ENCODE data around the gene PAK5.

PAK5 gene

GRCh38 chr20:9509246-9509645 is 329.6 kb downstream of the PAK5 start:
- TF ChIP-seq, protein P1, sequence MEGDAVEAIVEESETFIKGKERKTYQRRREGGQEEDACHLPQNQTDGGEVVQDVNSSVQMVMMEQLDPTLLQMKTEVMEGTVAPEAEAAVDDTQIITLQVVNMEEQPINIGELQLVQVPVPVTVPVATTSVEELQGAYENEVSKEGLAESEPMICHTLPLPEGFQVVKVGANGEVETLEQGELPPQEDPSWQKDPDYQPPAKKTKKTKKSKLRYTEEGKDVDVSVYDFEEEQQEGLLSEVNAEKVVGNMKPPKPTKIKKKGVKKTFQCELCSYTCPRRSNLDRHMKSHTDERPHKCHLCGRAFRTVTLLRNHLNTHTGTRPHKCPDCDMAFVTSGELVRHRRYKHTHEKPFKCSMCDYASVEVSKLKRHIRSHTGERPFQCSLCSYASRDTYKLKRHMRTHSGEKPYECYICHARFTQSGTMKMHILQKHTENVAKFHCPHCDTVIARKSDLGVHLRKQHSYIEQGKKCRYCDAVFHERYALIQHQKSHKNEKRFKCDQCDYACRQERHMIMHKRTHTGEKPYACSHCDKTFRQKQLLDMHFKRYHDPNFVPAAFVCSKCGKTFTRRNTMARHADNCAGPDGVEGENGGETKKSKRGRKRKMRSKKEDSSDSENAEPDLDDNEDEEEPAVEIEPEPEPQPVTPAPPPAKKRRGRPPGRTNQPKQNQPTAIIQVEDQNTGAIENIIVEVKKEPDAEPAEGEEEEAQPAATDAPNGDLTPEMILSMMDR (IDR thresholded peaks at IDR 0.05) = no peak

DNA sequence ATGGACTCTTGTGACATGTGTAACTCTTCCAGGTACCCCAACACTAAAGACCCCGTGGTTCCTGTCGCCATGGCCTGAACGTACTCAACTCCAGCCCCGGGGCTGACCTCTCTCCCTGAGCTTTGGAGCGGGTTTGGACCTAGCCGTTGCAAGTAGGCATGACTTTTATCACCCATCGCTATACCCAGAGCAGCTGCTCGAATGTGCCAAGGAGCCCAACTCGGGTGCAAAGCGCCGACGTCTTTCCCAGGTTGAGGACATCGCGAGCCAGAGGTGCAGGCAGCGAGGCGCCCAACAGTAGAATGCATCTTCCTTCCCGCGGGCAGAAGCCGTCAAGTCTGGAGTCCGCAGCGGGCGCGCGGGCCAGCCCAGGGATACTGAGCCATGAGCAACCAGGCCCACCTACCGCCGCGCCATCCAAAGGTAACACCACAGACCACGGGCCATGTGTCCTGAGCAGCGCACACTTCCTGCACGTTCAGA is 330.1 kb downstream of the PAK5 start:
- TF ChIP-seq, protein P1 (IDR thresholded peaks at IDR 0.05) = no peak

More at GRCh38 chr20:9509246-9509645, 329.6 kb downstream of the PAK5 start:
- no peaks in the 10 kb centered on the region for H3K79me2 ChIP-seq
- no peak overlapping the region for H3K4me2 ChIP-seq (ENCODE audit: low read length)
- H3K27me3 ChIP-seq (ENCODE audit: control insufficient read depth, insufficient read depth, low read length) = no peaks in the 10 kb centered on the region
- H3K36me3 ChIP-seq (ENCODE audit: control insufficient read depth, insufficient read depth, low read length) = no peaks in the 10 kb centered on the region
- H3K9me3 ChIP-seq (ENCODE audit: control insufficient read depth, low read length) = no peaks in the 10 kb centered on the region
- no peak overlapping the region for H3K4me3 ChIP-seq (ENCODE audit: low read depth, low read length)
- no peak overlapping the region for H3K27ac ChIP-seq
- H3K9ac ChIP-seq = no peak overlapping the region
- H3K4me1 ChIP-seq = no peaks in the 10 kb centered on the region
- no peak overlapping the region for H2AFZ ChIP-seq

GRCh38 chr20:9508240-9508661 is 330.6 kb downstream of the PAK5 start:
- TF ChIP-seq, protein P1 (IDR thresholded peaks at IDR 0.05) = no peak
- Histone ChIP-seq H3K27me3 (ENCODE audit: control insufficient read depth, insufficient read depth, low read length) (no peaks in the 10 kb centered on the region), H3K4me3 (ENCODE audit: low read depth, low read length) (no peak overlapping the region), H3K27ac (no peak overlapping the region), H3K79me2 (no peaks in the 10 kb centered on the region), H2AFZ (no peak overlapping the region), H3K4me2 (ENCODE audit: low read length) (no peak overlapping the region), H3K4me1 (no peaks in the 10 kb centered on the region), H3K9ac (no peak overlapping the region), H3K36me3 (ENCODE audit: control insufficient read depth, insufficient read depth, low read length) (no peaks in the 10 kb centered on the region), H3K9me3 (ENCODE audit: control insufficient read depth, low read length) (no peaks in the 10 kb centered on the region)

More for the DNA sequence above, 330.1 kb downstream of the PAK5 start:
- H3K4me1 ChIP-seq = no peaks in the 10 kb centered on the region
- no peak overlapping the region for H3K27ac ChIP-seq
- H3K79me2 ChIP-seq = no peaks in the 10 kb centered on the region
- H3K4me3 ChIP-seq (ENCODE audit: low read depth, low read length) = no peak overlapping the region
- H3K36me3 ChIP-seq (ENCODE audit: control insufficient read depth, insufficient read depth, low read length) = no peaks in the 10 kb centered on the region
- no peaks in the 10 kb centered on the region for H3K27me3 ChIP-seq (ENCODE audit: control insufficient read depth, insufficient read depth, low read length)
- H3K9me3 ChIP-seq (ENCODE audit: control insufficient read depth, low read length) = no peaks in the 10 kb centered on the region
- no peak overlapping the region for H3K9ac ChIP-seq
- H3K4me2 ChIP-seq (ENCODE audit: low read length) = no peak overlapping the region
- H2AFZ ChIP-seq = no peak overlapping the region

DNA sequence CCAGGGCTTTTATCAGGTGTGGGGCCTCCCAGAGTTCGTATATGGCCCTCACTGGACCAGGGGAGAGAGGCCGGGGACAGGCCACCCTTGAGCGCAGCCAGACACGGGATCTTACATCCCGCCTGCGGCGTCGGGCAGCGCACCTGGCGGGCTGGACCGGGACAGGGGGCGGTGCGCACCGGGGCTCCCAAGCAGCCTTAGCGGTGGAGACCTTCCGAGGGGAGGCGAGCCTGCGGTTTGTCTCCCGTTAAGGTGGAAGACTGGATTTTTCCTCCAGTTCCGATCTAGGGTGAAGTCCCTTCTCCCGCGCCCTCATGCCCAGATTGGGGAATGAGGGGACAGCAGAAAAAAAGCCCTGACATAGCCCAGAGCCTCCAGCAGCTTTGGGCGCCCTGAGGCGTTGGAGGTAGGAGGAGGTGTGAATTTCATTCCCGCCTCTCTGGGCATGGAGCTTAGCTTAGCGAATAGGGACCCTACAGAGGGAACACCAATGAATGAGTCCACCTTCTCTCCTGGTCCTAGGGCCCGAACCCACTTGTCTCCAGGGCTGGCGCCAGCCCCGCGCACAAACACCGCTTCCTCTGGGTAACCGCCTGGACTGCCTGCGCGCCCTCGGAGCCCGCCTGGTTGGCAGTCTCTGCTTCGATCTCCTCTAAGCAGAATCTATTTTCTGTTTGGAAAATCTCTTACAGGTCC is 331.2 kb downstream of the PAK5 start:
- no peaks in the 10 kb centered on the region for H3K4me1 ChIP-seq
- H2AFZ ChIP-seq = no peak overlapping the region
- no peak overlapping the region for H3K27ac ChIP-seq
- H3K36me3 ChIP-seq (ENCODE audit: control insufficient read depth, insufficient read depth, low read length) = no peaks in the 10 kb centered on the region
- H3K79me2 ChIP-seq = no peaks in the 10 kb centered on the region
- TF ChIP-seq, protein P1 (IDR thresholded peaks at IDR 0.05) = no peak
- H3K9ac ChIP-seq = no peak overlapping the region
- H3K4me3 ChIP-seq (ENCODE audit: low read depth, low read length) = no peak overlapping the region
- H3K27me3 ChIP-seq (ENCODE audit: control insufficient read depth, insufficient read depth, low read length) = no peaks in the 10 kb centered on the region
- H3K9me3 ChIP-seq (ENCODE audit: control insufficient read depth, low read length) = no peaks in the 10 kb centered on the region
- no peak overlapping the region for H3K4me2 ChIP-seq (ENCODE audit: low read length)

DNA sequence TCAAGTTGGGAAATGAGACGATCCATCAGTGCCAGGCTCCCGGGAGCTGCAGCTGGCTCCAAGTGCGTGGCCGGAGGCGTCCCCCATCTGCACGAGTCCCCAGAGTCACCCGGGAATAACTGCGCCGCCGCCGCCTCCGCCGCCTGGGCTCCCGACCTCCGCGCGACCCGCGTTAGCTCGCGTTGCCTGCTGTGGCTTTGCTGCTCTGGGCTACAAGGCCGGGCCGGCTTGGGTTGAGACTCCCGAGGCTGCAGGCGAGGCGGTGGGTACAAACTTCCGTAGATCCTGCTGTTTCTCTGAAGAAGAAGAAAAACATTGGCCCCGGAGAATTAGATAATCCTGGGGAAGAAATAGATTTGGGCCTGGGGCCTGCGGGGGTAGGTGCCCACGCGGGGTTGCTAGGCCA is 331.9 kb downstream of the PAK5 start:
- Histone ChIP-seq H3K9ac (no peak overlapping the region), H3K27me3 (ENCODE audit: control insufficient read depth, insufficient read depth, low read length) (no peaks in the 10 kb centered on the region), H3K4me2 (ENCODE audit: low read length) (no peak overlapping the region), H2AFZ (no peak overlapping the region), H3K4me1 (no peaks in the 10 kb centered on the region), H3K9me3 (ENCODE audit: control insufficient read depth, low read length) (no peaks in the 10 kb centered on the region), H3K79me2 (no peaks in the 10 kb centered on the region), H3K4me3 (ENCODE audit: low read depth, low read length) (no peak overlapping the region), H3K36me3 (ENCODE audit: control insufficient read depth, insufficient read depth, low read length) (no peaks in the 10 kb centered on the region), H3K27ac (no peak overlapping the region)
- TF ChIP-seq, protein P1 (IDR thresholded peaks at IDR 0.05) = no peak
